NCI-H69 (cell line): Measurements from ENCODE around the gene SYNE2.
A peak's percentile ranks its signal among the peaks of the same experiment; 100 is the strongest.
"Not testable (repeated sequence)": the region's sequence is repeated elsewhere in the genome, so short reads cannot be mapped to it uniquely, and the experiment has no call there.

Experiments
- DNase-seq: peaks from one replicate; lab custom pipeline; 2025; lab: John Stamatoyannopoulos, UW

SYNE2 gene

GRCh38 chr14:64012720-64013119 lies 159.9 kb downstream of the SYNE2 start:
- no peak for DNase-seq

DNA sequence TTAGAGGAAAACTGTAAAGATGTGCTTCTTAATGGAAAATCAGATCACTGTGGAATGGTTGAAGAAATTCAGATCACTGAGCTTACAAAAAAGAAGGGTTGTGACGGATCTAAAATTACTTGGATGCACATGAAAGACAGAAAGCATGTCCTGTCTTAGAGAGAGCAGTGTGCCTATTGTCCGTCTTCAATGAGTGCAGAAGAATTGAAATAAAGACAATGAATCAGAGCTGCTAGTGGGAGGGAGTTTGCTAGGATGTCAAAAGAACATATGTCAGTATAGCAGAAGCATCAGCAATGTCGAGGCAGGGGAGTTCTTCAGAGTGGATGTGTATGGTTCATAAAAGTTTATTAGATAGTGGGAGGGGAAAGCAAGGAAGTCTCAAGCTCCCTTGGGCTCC lies 172.7 kb downstream of the SYNE2 start:
- no peak for DNase-seq

DNA sequence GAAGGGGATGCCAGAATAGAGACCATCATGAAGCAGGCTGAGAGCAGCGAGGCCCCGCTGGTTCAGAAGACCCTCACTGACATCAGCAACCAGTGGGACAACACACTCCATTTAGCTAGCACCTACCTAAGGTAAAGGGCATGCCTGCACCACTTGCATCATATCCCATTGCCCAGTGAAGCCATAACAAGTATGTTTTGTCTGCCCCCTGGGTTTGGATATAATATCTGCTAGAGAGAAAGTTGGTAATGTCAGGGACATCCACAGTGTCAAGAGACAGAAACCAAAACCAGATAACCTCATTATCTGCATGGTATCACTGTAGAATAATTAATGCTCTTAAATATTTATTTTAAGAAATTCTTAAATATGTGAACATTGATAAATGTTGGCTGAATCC lies 173.8 kb downstream of the SYNE2 start:
- no peak for DNase-seq

GRCh38 chr14:64035143-64035542 lies 182.3 kb downstream of the SYNE2 start:
- DNase-seq: no peak

GRCh38 chr14:64037869-64038745 lies 185.3 kb downstream of the SYNE2 start:
- DNase-seq: not testable (repeated sequence)

DNA sequence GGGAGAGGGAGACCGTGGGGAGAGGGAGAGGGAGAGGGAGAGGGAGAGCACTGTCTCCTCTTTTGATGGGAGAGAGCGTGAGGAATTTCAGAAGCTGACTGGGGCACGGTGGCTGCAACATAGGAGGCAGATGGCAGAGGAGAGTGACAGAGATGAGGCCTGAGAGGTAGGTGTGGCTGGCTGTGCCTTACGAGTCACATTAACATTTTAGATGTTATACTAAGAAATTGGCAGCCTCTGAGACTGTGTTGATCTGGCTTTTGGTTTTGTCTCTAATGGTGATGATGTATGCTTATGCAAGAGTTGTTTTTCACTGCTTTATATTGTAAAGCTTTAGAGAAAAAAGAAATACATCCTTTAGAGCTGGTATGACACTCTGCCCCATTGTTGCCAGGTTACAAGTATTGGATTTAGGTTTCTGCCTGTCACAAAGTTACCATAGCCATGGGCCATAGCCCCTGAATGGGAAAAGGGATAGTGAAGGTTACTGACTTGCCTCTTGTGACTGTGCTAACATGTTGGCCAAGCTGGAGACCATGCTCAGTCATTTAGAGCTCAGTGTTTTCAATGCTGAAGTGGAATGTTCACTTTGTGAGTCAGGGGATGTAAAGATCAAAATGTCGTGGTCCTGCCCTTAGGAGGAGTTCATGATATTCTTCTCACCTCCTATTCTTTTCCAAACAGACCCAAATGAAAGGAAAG lies 186.2 kb downstream of the SYNE2 start:
- DNase-seq: no peak

- DNase-seq: no peak
Measured at GRCh38 chr14:64040044-64040443, 187.2 kb downstream of the SYNE2 start.

DNA sequence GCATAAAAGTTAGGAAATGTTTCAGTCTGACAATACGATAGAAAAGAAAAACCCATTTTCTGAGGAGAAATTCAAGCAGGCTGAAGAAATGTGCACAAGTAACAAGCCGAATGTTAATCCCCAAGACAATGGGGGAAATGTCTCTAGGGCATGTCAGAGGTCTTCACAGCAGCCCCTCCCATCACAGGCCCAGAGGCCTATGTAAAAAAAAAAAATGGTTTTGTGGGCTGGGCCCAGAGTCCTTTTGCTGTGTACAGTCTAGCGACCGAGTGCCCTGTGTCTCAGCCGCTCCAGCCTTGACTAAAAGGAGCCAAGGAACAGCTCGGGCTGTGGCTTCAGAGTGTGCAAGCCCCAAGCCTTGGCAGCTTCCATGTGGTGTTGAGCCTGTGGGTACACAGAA lies 190.5 kb downstream of the SYNE2 start:
- DNase-seq: not testable (repeated sequence)

- DNase-seq: no peak
Measured at GRCh38 chr14:64045091-64045490, 192.3 kb downstream of the SYNE2 start.

DNA sequence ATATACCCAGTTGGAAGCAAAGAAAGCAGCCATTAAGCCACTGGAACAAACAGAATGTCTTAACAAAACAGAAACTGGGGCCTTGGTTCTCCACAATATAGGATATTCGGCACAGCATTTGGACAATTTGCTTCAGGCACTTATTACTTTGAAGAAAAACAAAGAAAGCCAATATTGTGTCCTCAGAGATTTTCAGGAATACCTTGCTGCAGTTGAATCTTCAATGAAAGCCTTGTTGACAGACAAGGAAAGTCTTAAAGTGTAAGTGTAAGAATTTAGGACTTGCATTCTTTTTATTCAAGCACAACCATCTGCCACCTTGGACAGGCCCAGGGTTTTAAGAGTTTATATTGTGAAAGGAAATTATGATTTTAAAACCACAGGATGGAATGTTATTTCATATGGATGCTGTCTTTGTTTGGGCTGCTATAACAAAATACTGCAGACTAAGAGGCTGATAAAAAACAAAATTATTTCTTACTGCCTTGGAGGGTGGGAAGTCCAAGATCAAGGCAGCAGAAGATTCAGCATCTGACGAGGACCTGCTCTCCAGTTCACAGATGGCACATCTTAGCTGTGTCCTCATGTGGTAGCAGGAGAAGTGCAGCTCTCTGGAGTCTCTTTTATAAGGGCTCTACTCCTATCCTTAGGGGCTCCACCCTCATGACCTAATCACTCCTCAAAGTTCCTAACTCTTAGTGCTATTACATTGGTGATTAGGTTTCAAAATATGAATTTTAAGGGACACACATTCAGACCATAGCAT lies 197.0 kb downstream of the SYNE2 start:
- no peak for DNase-seq

- no peak for DNase-seq
Measured at GRCh38 chr14:64053694-64054669, 201.2 kb downstream of the SYNE2 start.

- no peak for DNase-seq
Measured at GRCh38 chr14:64059454-64060198, 206.8 kb downstream of the SYNE2 start.

DNA sequence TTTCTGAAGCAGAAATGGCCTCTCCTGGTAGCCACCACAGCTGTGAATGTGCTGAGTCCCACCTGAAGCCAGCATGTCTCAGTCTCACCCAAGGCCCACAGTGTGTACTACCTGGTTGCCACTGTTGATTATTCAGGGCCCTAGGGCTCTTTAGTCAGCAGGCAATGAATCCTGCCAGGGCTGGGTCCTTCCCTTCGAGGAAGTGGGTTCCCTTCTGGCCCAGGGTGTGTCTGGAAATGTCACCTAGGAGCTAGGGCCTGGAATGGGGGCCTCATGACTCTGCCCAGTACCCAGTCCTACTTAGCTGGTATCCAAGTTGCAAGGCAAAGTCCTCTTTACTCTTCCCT lies 207.4 kb downstream of the SYNE2 start:
- no peak for DNase-seq

GRCh38 chr14:64060648-64061096 lies 207.9 kb downstream of the SYNE2 start:
- peak; percentile 19 for DNase-seq

DNA sequence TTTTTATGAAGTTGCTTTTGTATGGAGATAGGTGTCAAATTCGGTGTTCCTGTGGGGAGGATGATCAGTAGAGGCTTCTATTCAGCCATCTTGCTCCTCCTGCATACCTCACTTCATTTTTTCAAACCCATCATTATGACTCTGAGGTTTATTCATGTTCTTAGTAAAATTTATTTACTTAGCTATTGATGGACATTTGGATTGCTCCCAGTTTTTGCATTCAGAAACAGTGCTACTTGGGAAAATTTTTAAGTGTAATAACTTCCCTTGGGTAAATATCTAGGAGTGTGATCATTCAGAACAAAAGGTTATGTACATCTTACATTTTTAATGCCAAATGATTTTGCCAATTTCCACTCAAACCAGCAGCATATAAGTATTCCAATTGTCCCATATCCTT lies 208.3 kb downstream of the SYNE2 start:
- no peak for DNase-seq

DNA sequence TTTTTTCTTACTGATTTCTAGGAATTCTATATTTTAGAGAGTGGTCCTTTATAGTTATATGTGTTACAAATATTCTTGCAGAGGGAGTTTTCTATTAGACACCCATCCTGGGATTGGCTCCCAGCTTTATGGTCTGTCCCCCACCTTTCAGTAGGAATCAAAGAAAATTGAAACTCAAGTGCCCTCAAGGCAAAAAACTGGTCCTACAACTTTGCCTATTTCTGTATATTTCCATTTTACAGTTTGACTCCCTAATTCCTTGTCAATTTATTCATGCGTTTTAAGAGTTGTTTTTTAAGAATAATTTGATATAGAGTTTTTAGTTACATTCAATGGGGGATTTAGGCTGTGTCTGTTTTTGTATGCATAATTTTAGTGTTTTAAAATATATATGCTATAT lies 208.9 kb downstream of the SYNE2 start:
- DNase-seq: no peak

GRCh38 chr14:64062381-64063115 lies 209.7 kb downstream of the SYNE2 start:
- DNase-seq: no peak

DNA sequence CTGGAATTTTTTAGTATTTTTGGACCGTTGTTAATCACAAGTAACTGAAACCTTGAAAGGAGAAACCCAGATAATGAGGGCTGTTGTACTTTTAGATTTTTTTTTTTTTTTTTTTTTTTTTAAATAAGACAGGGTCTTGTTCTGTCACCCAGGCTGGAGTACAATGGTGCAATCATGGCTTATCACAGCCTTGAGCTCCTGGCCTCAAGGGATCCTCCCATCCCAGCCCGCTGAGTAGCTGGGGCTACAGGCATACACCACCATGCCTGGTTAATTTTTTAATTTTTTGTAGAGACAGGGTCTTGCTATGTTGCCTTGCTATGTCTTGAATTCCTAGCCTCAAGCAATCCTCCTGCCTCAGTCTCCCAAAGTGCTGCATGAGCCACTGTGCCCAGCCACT lies 211.6 kb downstream of the SYNE2 start:
- DNase-seq: no peak

DNA sequence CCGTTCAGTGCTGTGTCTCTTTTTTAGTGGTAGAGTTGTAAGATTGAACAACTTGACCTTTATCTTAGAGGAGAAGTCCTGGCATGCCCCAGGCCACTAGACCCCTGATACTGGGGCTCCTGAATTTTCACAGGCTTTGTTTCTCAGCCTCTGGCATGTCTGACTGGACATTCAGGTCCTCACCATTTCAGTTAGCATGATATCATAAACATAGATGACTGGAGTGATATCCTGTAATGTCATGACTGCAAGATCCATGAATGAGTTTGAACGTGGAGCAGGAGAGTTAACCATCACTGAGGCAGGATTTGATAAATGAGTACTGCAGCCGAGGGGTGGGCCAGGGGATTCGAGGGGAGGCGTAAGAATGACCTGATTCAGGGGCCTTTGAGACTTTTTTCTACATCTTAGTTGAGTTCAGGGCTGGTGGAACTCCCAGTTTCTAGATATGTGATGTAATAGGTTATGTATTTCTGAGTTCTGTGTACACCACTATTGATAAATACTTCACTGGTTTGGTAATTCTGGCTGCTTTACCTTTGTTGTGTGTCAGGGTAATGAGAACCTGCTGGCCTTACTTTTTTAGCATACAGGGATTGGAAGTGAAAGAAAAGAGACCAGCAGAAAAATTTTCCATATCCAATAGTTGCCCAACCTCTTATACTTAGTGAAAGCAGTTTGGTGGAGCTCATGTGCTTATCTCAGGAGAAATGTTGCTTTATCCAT lies 217.0 kb downstream of the SYNE2 start:
- DNase-seq: no peak
